AG10803 (cell line): ENCODE measurements around the gene ALDOB.
A peak's percentile ranks its signal among the peaks of the same experiment; 100 is the strongest.

Experiments
- DNase-seq: peaks from one replicate; pipeline ENCODE4 v3.0.0; 2010; ENCODE audit warnings: low read depth
- H3K4me3 ChIP-seq: 2 replicates; pipeline ENCODE4 v1.5.1; 2011; ENCODE audit warnings: mild to moderate bottlenecking, low read length, control low read depth
- TF ChIP-seq, protein P1 (sequence below): conservative IDR thresholded peaks from 2 replicates; pipeline ENCODE4 v1.5.1; 2011; ENCODE audit warnings: mild to moderate bottlenecking, low read length, control low read depth, inconsistent platforms

Gene ALDOB

DNA sequence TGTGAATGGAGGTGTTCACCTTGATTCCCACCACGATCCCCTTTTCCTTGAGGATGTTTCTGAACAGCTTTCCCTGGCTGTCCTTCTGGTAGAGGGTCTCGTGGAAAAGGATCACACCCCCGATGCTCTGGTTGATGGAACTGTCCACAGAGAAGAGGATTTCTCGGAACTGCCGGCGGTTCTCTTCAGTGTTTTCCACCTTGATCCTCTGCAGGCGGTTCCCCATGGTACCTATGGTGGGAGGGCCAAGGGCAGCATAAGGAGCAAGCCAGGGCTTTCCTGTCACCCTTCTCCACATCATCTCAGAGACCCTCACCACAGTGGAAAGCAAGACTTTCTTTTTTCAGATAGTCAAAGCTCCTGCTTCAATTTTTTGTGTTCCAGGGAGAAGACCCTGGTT, 5.8 kb downstream of the ALDOB start:
- no peak for DNase-seq
- no peak overlapping the region for H3K4me3 ChIP-seq
- TF ChIP-seq, protein P1, sequence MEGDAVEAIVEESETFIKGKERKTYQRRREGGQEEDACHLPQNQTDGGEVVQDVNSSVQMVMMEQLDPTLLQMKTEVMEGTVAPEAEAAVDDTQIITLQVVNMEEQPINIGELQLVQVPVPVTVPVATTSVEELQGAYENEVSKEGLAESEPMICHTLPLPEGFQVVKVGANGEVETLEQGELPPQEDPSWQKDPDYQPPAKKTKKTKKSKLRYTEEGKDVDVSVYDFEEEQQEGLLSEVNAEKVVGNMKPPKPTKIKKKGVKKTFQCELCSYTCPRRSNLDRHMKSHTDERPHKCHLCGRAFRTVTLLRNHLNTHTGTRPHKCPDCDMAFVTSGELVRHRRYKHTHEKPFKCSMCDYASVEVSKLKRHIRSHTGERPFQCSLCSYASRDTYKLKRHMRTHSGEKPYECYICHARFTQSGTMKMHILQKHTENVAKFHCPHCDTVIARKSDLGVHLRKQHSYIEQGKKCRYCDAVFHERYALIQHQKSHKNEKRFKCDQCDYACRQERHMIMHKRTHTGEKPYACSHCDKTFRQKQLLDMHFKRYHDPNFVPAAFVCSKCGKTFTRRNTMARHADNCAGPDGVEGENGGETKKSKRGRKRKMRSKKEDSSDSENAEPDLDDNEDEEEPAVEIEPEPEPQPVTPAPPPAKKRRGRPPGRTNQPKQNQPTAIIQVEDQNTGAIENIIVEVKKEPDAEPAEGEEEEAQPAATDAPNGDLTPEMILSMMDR: no peak

DNA sequence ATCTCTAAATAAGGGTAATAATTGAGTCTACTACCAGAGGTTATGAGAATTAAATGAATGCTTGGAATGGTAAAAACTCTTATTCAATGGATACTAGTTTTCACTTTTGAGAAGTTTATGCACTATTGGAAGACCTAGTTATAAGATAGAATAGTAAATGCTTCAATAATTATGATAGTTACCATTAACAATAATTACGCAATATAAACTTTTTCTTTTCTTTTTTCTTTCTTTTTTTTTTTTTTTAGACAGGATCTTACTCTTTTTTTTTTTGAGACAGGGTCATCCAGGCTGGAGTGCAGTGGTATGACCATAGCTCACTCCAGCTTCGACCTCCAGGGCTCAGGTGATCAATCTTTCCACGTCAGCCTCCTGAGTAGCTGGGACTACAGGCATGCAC, 6.7 kb downstream of the ALDOB start:
- TF ChIP-seq, protein P1: no peak
- H3K4me3 ChIP-seq: no peak overlapping the region
- no peak for DNase-seq

DNA sequence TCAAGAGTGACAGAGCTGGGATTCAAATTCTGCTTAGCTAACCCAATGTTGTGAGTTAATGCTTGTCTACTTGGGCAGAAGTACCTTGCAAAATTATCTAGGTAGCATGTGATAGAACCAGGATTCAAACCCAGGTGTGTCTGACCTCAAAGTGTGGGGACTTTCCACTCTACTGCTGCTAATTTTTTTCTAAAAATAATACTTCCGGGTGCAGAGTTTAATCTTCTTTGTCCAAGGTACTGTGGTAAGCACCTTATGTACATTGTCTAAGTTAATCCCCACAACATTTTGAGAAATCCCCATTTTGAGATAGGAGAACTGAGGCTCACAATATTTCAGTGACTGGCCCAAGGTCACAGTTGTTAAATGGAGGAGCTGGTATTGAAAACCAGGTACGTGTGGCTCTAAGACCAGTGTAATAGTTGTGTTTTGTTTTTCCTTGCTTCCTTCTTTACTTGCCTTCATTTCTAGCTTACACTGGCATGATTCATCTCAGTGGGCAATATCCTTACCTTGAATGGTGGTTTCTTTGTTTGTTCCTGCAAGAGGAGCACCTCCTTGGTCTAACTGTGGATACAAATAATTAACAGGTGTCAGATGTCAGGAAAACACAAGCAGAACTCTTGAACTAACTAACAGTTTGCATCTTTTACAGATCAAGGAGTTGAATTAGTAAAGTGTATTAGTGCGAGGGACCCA, 7.5 kb downstream of the ALDOB start:
- TF ChIP-seq, protein P1: no peak
- no peak overlapping the region for H3K4me3 ChIP-seq
- no peak for DNase-seq

DNA sequence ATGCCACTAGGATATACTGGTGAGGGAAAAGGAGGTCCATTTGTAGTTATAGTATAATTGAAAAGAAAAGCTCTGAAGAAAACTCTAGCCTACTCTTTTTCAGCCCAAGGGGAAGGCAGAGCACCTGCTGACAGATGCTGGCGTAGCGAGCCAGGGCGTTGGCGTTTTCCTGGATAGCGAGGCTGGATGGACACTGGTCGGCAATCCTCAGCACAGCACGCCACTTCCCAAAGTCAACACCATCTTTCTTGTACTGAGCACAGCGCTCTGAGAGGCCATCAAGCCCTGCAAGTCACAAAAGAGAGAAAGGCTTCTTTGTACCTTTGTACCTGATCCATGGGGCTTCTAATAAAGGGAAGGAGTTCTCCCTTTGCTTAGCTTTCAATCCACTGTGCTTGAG, 8.2 kb downstream of the ALDOB start:
- no peak overlapping the region for H3K4me3 ChIP-seq
- TF ChIP-seq, protein P1: no peak
- DNase-seq: no peak

DNA sequence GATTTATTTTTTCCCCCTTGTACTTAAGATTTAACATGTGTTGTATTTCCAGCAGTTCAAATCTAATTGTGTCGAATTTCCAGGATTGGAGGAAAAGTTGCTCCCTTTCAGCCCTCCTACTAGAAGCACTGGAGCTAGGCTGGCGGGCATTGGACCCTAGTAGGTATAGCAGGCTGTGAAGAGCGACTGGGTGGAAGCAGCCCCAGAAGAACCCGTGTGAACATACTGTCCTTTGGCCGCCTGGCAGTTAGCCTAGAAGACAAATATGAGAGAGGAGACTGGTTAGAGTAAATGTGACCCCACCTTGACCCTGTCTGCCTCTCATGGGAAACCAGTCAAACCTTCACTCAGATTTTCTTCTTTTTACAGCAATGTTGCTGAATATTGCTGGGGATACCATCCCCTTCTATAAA, 13.9 kb downstream of the ALDOB start:
- H3K4me3 ChIP-seq: no peak overlapping the region
- TF ChIP-seq, protein P1: no peak
- no peak for DNase-seq

DNA sequence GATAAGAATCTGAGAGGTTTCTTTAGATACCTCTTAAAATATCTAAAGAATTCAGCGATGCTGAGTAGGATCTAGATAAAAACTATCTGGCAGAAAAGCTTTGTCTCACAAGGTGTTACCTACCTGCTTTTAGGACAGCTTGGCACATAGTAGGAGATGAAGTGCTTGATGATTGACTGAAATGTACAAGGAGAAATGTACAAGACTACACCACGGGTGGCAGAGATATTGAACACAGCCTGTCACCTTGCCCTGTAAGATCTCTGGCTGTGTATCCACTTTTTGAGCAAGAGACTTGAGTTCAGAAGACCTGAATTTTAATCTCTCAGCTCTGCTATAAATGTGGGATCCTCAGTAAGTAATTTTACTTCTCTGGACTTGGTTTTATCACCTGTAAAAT, 15.7 kb downstream of the ALDOB start:
- no peak overlapping the region for H3K4me3 ChIP-seq
- no peak for DNase-seq
- TF ChIP-seq, protein P1: no peak

DNA sequence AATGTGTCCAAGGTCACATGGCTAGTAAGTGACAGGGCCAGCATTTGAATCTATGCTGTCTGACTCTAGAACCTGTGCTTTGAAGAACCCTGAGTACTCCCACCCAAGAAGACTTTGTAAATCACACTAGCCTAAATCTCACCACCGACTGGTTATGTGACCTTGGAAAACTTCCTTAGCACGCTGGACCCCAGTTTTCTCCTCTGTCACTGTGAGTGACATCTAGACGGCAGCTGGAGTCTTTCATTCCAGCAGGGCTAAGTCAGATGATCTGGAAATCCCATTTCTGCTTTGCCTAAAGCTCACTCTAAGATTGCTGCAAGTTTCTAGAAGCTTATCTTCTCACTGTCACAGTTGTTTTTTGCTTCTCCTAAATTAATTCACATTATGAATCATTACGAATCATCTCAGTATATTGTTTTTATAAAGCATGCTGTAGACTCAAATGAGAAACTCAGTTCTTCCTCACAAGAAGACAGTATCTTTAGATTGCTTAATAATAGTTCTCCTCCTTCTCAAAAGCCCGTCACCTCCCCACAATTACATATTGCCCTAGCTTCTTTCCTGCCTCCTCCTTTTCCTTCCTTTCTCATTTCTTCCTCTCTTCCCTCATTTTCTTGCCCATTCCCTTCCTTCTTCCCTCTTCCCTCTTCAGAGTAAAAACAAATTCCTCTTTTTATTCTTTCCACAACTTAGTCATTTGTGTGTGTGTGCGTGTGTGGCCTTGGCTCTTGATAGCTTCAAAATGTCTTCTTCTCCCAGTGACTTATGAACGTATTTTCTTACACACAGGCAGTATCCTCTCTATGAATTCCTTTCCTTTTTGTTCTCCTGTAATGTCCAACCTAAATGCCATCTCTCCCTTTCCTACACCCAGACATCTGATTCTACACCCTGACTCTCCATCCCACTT, 16.8 kb downstream of the ALDOB start:
- TF ChIP-seq, protein P1: no peak
- peak; percentile 25 for DNase-seq

More for the DNA sequence above, 16.8 kb downstream of the ALDOB start:
- H3K4me3 ChIP-seq: no peak overlapping the region
